ENCODE results near the gene LRCH2.

DNA sequence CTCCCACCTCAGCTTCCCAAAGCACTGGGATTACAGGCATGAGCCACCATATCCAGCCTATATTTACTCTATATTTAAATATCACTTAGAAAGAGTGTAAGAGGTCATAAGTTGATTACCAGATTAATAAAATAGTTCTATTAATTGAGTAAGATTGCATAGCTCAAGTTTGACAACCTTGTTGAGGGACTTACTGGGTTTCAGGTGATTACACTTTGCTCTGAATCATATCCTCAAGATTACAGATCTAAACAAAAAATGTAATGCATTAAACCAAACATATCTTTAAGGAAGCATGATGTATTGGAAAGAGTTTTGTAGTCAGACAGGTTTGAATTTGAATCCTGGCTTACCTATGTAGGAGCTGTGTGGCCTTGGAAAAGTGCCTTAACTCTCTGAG is 168.6 kb downstream of the LRCH2 start:
- TF ChIP-seq, protein P1, sequence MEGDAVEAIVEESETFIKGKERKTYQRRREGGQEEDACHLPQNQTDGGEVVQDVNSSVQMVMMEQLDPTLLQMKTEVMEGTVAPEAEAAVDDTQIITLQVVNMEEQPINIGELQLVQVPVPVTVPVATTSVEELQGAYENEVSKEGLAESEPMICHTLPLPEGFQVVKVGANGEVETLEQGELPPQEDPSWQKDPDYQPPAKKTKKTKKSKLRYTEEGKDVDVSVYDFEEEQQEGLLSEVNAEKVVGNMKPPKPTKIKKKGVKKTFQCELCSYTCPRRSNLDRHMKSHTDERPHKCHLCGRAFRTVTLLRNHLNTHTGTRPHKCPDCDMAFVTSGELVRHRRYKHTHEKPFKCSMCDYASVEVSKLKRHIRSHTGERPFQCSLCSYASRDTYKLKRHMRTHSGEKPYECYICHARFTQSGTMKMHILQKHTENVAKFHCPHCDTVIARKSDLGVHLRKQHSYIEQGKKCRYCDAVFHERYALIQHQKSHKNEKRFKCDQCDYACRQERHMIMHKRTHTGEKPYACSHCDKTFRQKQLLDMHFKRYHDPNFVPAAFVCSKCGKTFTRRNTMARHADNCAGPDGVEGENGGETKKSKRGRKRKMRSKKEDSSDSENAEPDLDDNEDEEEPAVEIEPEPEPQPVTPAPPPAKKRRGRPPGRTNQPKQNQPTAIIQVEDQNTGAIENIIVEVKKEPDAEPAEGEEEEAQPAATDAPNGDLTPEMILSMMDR (conservative IDR thresholded peaks at IDR 0.05 in 1 of 2, IDR thresholded peaks at IDR 0.05 in 1 of 2; ENCODE audit: extremely low read depth in 1 of 2, insufficient read depth in 1 of 2, low read depth in 1 of 2, low read length in 2 of 2), result no peak
- no peak for TF ChIP-seq EZH2 (IDR thresholded peaks at IDR 0.05; ENCODE audit: borderline replicate concordance, low read length)

Data from mammary epithelial cell (primary cell).